ENCODE measurements around the gene SRP54. TPM values are rescaled to one million over a fixed set of nuclear protein-coding genes. Genes with fewer than 3 reads are reported as not detected.

The SRP54 gene
- total and polyA plus RNA-seq, 2 of the 8 experiments (the other 6 are each of a cell fraction or from before 2014, with no cell fraction given): 19.7 to 60.0 TPM

DNA sequence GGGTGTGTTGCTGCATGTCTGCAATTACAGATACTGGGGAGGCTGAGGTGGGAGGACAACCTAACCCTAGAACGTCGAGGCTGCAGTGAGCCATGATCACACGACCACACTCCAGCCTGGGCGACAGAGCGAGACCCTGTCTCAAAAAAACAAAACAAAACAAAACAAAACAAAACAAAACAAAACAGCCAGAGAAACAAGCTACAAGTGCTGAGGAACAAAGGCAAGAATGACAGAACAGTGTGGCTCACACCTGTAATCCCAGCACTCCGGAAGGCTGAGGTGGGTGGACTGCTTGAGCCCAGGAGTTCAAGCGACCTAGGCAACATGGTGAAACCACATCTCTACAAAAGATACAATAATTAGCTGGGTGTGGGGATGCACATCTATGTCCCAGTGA is 38.0 kb upstream of the SRP54 start (continued):
- TF ChIP-seq, protein P1, sequence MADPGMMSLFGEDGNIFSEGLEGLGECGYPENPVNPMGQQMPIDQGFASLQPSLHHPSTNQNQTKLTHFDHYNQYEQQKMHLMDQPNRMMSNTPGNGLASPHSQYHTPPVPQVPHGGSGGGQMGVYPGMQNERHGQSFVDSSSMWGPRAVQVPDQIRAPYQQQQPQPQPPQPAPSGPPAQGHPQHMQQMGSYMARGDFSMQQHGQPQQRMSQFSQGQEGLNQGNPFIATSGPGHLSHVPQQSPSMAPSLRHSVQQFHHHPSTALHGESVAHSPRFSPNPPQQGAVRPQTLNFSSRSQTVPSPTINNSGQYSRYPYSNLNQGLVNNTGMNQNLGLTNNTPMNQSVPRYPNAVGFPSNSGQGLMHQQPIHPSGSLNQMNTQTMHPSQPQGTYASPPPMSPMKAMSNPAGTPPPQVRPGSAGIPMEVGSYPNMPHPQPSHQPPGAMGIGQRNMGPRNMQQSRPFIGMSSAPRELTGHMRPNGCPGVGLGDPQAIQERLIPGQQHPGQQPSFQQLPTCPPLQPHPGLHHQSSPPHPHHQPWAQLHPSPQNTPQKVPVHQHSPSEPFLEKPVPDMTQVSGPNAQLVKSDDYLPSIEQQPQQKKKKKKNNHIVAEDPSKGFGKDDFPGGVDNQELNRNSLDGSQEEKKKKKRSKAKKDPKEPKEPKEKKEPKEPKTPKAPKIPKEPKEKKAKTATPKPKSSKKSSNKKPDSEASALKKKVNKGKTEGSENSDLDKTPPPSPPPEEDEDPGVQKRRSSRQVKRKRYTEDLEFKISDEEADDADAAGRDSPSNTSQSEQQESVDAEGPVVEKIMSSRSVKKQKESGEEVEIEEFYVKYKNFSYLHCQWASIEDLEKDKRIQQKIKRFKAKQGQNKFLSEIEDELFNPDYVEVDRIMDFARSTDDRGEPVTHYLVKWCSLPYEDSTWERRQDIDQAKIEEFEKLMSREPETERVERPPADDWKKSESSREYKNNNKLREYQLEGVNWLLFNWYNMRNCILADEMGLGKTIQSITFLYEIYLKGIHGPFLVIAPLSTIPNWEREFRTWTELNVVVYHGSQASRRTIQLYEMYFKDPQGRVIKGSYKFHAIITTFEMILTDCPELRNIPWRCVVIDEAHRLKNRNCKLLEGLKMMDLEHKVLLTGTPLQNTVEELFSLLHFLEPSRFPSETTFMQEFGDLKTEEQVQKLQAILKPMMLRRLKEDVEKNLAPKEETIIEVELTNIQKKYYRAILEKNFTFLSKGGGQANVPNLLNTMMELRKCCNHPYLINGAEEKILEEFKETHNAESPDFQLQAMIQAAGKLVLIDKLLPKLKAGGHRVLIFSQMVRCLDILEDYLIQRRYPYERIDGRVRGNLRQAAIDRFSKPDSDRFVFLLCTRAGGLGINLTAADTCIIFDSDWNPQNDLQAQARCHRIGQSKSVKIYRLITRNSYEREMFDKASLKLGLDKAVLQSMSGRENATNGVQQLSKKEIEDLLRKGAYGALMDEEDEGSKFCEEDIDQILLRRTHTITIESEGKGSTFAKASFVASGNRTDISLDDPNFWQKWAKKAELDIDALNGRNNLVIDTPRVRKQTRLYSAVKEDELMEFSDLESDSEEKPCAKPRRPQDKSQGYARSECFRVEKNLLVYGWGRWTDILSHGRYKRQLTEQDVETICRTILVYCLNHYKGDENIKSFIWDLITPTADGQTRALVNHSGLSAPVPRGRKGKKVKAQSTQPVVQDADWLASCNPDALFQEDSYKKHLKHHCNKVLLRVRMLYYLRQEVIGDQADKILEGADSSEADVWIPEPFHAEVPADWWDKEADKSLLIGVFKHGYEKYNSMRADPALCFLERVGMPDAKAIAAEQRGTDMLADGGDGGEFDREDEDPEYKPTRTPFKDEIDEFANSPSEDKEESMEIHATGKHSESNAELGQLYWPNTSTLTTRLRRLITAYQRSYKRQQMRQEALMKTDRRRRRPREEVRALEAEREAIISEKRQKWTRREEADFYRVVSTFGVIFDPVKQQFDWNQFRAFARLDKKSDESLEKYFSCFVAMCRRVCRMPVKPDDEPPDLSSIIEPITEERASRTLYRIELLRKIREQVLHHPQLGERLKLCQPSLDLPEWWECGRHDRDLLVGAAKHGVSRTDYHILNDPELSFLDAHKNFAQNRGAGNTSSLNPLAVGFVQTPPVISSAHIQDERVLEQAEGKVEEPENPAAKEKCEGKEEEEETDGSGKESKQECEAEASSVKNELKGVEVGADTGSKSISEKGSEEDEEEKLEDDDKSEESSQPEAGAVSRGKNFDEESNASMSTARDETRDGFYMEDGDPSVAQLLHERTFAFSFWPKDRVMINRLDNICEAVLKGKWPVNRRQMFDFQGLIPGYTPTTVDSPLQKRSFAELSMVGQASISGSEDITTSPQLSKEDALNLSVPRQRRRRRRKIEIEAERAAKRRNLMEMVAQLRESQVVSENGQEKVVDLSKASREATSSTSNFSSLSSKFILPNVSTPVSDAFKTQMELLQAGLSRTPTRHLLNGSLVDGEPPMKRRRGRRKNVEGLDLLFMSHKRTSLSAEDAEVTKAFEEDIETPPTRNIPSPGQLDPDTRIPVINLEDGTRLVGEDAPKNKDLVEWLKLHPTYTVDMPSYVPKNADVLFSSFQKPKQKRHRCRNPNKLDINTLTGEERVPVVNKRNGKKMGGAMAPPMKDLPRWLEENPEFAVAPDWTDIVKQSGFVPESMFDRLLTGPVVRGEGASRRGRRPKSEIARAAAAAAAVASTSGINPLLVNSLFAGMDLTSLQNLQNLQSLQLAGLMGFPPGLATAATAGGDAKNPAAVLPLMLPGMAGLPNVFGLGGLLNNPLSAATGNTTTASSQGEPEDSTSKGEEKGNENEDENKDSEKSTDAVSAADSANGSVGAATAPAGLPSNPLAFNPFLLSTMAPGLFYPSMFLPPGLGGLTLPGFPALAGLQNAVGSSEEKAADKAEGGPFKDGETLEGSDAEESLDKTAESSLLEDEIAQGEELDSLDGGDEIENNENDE (IDR thresholded peaks at IDR 0.05; ENCODE audit: insufficient replicate concordance, low read length): no peak
- TF ChIP-seq TCF12 (IDR thresholded peaks at IDR 0.05; ENCODE audit: low read depth, low read length) (no peak), GABPA (IDR thresholded peaks at IDR 0.05; ENCODE audit: borderline replicate concordance, insufficient read depth, low read length) (no peak)

Data from H1 (cell line).